NCI-H82 (cell line): ENCODE results near the gene CTDSPL.

ENCODE experiments used
- DNase-seq: peaks from one replicate; lab custom pipeline; 2025; lab: John Stamatoyannopoulos, UW

The CTDSPL gene

DNA sequence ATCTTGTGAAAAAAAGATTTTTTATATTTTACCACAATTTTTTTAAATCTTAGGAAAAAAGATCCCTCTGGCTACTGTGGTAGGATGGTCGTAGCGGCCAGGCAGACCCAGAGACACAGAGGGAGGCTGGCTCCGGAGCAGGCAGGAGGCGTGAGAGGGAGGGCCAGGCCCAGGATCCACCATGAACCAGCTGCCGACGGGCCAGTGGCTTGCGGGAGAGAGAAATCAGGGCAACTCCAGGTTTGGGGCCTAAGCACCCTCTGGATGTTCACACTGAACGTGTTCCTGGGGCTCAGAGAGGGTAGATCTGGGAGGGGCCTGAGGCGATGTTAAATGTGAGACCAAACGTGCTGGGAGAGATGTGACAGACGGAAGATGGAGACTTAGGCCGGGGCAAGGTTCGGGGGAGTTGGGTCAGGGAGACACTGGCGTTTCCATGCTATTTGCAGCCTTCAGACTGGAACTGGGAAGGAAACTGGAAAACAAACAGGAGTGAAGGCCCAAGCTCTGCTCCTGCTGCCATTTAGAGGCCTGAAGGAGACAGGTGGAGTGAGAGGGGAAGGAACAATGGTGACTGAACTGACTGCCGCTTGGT lies 127.3 kb downstream of the CTDSPL start:
- no peak for DNase-seq

DNA sequence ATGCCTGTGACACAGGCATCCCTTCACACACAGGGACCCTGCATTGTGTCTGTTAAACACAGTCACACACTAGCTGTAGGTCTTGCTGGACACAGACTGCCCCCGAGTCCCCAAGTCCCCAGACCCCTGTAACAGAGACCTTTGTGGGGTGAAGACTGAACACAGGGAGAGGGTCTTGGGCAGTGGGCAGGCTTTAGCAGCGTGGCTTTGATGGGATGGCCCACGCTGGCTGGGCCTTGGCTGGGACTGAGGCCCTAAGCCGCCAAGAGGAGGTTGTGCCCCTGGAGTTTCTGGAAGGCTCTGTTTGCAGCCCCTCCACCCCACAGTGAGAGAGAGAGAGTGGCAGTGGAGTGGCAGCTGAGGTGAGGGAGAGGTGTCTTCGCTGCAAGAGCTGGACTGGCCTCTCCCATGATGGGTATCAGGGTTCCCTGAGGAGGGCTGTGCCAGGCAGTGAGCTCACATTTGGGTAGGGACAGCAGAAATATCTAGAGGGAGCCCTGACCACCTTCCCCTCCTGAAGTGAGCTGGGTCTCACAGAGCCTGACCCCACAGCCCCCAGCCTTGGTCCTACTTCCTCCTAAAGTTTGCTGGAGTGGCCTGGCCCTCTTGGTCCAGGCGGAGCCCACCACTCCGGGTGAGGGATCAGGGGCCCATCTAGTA lies 128.3 kb downstream of the CTDSPL start:
- no peak for DNase-seq

DNA sequence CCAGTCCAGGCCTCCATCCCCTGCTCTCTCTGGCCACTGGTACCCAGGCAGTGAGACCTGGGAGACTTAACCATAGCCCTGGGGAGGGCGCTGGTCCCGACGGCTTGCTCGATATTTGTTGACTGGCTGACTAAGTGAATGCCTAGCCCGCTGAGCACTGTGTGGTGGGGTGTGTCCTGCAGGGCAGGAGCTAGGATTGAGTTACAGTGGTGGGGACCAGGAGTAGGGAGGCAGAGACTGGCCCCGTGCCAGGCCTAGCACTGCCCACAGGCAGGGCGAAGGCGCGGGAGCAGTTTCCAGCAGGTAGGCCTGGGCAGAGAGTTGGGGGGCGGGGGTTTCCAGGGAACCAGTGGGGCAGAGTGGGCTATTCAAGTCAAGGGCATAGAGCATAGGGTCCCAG lies 128.8 kb downstream of the CTDSPL start, which contains the start of gene VILL:
Gene VILL (plus strand): TSS at position 260 of the 400 bp plus-strand sequence. CDS start 2,887 bp downstream, outside the sequence.
- DNase-seq: no peak

DNA sequence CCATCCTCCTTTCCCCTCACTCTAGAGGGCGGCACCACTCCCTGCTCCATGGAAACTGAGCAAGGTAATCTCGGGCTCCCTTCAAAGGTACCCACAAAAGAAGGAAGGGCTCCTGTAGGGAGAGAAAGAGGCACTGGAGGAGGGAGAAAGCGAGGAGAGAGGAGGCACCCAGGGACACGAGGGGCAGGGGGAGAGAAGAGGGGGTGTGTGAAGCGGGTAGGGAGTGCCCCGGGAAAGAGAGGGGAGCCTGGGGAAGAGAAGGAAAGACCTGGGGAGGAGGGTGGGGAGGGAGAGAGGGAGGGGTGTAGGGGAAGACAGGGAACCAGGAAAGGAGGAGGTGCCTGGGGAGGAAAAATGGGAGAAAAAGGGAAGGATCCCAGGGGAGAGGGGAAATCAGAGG lies 129.4 kb downstream of the CTDSPL start:
- DNase-seq: no peak

DNA sequence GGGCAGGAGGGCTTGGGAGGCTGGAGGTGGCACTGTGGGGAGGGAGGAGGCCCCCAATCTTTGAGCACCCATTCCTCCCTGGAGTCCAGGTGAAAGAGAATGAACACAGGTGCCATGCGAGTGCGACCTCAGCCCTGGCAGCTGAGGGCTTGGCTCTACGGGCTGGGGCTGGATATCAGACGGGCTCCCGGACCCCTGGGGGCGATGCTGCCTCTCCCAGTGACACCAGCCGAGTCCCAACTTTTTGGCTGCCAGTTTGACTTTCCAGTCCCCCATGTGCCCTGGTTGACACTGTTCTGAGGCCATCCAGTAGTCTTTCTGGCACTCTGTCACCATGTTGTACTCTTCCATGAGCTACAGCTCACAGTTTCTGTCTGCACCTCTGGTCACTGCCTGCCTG lies 130.1 kb downstream of the CTDSPL start:
- no peak for DNase-seq

DNA sequence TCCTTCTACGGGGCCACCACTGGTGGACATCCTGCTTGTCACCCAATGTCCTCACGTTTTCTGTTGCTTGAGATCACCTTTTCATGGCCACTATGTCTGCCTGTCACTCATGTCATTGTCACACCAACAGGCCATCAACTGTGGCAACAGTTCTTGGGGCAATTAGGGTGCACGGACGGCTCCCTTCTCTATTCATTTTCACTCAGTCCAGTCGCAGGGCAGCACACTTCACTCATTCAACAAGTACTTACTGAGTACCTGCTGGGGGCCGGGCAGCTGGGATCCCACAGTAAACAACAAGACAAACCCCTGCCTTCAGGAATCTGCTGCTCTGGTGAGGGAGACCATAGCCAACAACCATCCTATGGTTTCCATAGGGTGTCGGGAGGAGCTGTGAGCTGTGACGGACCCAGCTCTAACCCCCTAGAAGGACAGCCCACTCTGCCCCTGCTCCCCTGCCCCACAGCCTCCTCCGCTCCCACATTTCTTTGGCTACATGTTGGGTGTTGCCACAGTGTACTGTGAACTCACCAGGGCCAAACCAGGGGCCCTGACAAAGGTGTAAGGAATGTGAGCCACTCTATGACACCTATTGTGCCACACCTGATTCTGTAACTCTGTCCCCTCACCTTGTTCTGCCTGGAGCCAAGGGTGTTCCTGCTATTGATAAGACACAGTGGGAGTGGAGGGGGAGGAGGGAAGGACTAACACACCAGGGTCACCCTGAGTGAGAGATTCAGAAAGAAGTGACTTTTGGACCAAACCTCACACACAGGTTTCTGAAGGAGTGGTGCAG lies 130.8 kb downstream of the CTDSPL start:
- no peak for DNase-seq

DNA sequence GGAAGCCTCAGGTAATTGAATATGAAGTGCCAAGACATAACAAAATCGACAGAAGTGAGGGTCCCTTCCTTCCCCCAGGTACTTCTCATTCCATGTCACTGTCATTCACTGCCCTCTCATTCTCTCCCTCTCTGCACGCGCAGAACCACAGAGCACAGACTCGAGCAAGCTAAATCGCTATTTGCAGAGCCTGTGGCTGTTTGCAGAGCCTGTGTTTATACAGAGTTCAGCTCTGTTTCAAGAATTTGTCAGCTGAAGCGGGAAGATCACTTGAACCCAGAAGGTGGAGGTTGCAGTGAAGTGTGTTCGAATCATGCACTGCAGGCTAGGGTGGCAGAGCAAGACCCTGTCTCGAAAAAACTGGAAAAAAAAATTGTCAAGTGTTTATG lies 131.4 kb downstream of the CTDSPL start:
- DNase-seq: no peak

DNA sequence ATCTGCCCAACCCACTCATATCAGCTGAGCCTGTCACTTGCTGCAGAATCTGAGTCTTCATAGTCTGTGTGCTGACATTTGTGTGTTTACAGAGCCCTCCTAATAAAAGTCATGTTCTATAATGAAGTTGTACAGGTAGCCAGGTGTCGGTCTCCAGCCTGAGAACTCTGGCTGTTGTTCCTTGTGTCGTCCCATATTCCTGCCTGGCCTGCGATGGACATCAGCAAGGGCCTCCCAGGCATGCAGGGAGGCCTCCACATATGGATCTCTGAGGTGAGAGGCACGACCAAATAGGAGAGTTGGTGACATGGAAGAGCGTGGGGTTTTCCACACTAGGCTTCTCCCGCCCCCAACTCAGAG lies 131.8 kb downstream of the CTDSPL start:
- DNase-seq: no peak

DNA sequence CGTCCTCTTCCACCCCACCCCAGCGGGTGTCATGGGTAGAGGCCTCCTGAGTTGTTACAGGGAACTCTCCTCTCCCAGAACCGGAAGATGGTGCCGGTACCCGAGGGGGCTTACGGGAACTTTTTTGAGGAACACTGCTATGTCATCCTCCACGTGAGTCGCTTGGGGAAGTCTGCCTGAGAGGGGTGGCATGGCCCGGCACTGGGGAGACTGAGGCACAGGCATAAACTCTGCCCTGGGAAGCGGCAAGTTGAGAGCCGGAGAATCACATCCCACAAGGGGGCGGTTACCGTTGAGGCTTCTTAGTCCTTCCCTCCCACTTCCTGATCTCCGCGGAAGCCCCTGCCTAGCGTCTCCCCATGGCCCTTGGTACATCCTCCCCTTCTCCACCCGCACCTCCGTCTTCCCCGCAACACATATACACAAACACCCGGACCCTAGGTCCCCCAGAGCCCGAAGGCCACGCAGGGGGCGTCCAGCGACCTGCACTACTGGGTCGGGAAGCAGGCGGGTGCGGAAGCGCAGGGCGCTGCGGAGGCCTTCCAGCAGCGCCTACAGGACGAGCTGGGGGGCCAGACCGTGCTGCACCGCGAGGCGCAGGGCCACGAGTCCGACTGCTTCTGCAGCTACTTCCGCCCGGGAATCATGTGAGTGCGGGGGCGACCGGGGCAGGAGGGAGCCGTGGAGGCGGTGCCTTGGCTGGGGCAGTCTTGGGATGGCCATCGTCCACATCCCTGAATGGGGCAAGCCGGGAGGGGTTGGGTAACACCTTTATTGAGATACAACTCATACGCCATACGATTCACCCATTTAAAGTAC lies 132.3 kb downstream of the CTDSPL start:
- DNase-seq: no peak

DNA sequence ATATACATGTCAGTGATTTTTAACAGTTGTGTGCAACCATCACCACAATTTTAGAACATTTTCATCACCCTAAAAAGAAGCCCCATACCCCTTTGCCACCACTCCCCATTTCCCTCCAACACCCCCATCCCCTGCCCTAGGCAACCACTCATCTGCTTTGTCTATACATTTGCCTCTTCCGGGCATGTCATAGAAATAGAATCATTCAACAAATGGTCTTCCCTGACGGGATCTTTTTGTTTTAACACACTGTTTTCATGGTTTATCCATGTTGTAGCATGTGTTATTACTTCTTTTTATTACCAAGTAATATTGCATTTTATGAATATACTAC lies 132.9 kb downstream of the CTDSPL start:
- DNase-seq: no peak

DNA sequence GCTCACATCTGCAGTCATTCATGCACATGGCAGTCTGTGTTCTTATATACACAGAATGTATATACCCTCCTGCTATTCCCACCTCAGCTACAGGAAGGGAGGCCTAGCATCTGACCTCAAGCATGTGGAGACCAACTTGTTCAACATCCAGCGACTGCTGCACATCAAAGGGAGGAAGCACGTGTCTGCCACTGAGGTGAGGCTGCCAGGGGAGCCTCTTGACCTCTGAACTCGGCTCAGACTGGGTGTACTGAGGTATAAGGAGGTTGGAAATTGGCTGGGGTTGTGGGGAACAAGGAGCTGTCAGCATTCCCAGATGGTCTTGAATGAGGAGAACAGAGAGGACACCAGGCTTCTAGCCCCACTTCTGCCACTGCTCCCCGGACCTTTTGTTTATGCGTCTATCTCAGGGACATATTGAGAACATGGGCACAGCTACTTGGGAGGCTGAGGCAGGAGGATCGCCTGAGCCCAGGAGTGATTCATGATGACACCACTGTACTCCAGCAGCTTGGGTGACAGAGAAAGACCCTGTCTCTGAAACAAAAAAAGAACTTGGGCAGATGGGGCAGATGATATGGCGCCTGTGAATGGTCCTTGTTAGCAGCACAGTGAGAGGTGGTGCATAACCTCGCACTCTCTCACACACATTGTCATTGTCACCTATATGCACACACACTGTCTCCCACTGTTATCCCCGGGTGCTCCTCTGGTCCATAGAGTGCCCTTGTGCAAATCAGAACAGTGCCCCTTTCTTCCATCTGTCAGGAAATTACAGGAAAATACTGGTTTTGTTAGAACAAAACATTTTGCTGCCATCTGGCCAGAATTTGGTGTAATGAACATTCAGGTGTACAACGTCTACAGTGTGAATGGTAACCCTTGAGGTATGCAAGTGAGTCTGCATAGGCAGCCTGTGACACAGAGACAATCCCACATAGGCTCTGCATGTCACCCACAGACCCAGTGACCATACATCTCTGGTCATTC lies 134.3 kb downstream of the CTDSPL start:
- no peak for DNase-seq

DNA sequence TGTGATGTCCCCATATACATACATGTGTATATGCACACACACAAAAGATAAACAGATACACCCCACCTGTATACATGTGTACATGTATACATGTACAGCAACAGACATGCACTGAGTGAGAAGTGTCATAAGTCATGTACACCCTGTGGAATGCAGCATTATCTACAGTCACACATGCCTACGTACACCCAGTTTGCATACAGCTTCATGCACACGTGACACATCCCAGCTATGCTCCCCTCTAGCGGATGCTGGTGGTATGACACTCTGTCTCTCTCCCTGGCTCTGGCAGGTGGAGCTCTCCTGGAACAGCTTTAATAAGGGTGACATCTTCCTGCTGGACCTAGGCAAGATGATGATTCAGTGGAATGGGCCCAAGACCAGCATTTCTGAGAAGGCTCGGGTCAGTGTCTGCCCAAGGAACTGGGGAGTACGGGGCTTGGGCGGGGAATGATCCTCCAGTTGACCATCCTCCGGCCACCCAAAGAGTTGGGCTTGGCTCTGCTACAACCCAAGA lies 135.2 kb downstream of the CTDSPL start:
- DNase-seq: peak; percentile 82

DNA sequence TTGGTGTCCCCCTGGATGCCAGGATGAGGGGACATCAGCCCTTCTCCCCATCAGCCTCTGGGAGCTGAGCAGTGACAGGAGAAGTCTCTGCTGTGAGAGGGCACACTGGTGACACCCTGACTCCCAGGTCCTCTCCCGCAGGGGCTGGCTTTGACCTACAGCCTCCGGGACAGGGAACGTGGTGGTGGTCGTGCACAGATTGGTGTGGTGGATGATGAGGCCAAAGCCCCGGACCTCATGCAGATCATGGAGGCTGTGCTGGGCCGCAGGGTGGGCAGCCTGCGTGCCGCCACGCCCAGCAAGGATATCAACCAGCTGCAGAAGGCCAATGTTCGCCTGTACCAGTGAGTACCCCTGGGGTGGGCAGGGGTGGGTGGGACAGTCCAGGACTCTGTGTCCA lies 135.7 kb downstream of the CTDSPL start:
- DNase-seq: no peak

DNA sequence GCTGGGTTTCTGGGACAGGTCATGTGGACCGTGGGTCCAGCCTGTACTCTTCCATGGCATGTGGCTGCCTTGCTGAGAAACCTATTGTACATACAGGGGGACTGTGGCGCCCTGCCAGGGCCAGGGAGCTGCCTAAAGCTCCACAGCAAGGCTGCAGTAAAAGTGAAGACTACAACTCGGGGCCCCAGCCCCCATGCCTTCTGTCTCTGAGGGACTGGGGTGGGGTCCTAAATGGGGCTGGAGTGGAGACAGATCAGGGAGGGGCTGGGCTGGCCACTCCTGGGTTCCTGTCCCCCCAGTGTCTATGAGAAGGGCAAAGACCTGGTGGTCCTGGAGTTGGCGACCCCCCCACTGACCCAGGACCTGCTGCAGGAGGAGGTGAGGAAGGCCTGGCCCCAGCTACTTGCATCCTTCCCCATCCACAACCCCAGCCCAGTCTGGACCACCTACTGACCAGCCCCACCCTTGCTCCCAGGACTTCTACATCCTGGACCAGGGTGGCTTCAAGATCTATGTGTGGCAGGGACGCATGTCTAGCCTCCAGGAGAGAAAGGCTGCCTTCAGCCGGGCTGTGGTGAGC lies 136.2 kb downstream of the CTDSPL start:
- no peak for DNase-seq

DNA sequence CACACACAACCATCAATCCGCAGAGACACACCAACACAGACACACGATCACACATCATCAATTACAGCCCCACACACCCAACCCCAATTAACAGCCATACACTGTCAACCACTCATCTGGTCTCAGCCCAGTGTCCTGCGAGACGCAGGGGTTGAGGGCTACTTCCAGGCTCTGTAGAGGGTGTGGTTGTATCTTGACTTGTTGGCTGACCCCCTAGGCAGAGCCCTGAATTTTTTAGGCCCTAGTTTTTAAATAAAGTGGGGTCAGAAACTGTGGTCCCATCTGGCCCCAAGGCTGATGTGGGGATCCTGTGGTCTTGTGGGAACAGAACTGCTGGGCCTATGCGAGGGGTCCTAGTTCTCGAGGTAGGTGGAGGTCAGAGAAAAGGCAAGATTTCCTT lies 138.2 kb downstream of the CTDSPL start:
- DNase-seq: no peak

DNA sequence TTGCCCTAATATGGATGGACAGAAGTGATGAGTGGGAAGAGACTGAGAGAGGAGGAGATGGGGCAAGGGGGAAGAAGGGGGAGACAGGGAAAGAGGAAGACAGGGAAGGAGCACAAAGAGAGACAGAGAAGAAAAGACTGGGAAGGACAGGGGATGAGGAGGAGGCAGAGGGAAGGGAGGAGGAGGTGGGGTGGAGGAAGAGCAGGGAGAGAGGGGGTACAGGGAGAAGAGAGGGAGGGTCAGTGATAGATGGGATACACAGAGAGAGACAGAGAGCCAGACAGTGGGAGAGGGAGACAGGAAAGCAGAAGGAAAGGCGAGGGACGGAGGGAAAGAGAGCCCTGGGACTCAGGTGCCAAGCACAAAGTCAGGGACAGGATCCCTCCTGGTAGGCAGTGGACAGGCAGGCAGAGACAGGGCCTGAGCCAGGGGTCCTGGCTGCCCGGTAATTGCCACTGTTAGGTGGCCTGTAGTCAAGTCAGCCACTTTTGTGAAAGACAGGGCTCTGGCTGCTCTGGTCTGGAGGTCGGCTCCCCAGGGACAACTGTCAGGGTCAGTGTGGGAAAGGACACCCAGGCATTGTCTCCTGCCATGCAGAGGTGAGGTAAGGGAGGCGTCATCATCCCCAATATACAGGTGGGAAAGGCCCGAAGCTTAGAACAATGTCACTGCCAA lies 138.7 kb downstream of the CTDSPL start:
- no peak for DNase-seq

DNA sequence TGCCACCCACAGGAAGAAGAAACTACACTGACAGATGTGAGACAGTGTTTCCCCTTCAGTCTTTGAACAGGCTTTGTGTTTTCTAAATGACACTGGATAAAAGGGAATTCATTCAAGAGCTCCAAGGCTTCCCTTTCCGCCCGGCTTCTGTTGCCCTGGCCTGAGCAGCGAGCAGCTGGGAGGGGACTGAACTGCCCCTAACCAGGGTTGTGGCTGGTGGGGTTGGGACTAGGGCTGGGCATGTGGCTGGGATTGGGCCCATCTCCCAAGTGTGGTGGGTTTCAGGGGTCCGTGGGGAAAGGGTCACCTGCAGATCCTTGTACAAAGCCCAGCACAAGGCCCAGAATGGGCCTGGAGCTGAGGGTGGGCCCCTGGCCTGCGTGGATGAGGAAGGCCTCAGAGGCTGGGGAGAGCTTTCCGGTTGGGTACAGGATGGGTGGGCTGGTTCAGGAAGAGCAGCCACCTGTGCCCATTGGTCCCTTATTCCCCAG lies 139.3 kb downstream of the CTDSPL start:
- no peak for DNase-seq

DNA sequence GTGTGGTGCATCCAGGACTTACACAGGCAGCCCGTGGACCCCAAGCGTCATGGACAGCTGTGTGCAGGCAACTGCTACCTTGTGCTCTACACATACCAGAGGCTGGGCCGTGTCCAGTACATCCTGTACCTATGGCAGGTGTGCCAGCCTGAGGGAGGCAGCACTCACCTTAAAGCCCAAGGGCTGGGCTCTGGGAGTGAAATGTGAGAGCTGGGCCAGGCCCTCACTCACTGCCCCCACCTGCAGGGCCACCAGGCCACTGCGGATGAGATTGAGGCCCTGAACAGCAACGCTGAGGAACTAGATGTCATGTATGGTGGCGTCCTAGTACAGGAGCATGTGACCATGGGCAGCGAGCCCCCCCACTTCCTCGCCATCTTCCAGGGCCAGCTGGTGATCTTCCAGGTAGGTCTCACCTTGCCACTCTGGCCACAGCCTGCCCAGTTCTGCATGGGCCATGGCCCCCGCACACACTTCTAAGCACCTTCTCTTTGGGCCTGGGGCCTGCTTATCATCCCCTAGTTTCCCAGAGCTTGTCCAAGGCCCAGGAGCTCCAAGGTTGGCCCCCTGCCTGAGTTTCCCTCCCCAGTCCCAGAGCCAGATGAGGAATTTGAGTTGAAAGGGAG lies 139.9 kb downstream of the CTDSPL start:
- DNase-seq: peak; percentile 12

DNA sequence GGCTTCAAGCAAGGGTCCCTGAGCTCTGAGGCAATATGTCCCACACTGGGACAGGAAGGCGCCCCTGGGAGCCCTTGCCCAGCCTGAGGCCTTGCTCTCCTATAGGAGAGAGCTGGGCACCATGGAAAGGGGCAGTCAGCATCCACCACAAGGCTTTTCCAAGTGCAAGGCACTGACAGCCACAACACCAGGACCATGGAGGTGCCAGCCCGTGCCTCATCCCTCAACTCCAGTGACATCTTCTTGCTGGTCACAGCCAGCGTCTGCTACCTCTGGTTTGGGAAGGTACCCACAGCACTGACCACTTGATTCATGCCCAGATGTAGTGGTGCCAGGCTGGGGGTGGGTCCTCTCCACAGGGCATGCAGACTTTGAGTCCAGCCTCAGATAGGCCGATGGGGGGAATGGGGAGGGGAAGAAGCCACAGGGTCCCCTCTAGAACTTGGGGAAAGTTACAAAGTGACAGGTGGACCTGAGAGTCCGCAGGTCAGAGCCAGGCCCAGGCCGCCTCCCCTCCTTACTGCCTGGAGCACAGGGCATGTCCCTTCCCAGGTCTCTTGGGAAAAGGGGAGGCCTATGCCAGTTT lies 140.7 kb downstream of the CTDSPL start:
- no peak for DNase-seq
